HepG2 (cell line): ENCODE data around the gene IWS1. TPM values are rescaled to one million over a fixed set of nuclear protein-coding genes. Genes with fewer than 3 reads are reported as not detected.

ENCODE experiments used
- GATAD1 ChIP-seq: IDR thresholded peaks from 2 replicates; pipeline ENCODE4 v1.6.1; 2016; ENCODE audit warnings: missing genetic modification reagents, missing compliant biosample characterization
- IRF1 ChIP-seq: sonication (generic); formaldehyde crosslinking; IDR thresholded peaks from 2 replicates; pipeline ENCODE4 v1.4.0; 2020; ENCODE audit warnings: low read depth, mild to moderate bottlenecking, missing genetic modification reagents
- LCORL ChIP-seq, 2 experiments: fragments of 450-650 bp in 1 of 2; sonication (generic) in 1 of 2; formaldehyde crosslinking in 1 of 2; IDR thresholded peaks; 2 replicates each; pipeline versions ENCODE4 v1.5.0 to v1.6.1; 2017 to 2020; ENCODE audit warnings: antibody characterized with exemption in 1 of 2, missing genetic modification reagents in 1 of 2
- MBNL3 ChIP-seq: fragments of 250-450 bp; sonication (Bioruptor Pico); conservative IDR thresholded peaks from 2 replicates; pipeline ENCODE4 v1.8.0; 2022; ENCODE audit warnings: mild to moderate bottlenecking, inconsistent platforms
- NFYC ChIP-seq: IDR thresholded peaks from 2 replicates; pipeline ENCODE4 v1.6.1; 2016; ENCODE audit warnings: missing genetic modification reagents, missing compliant biosample characterization
- RCOR2 ChIP-seq: IDR thresholded peaks from 2 replicates; pipeline ENCODE4 v1.6.1; 2016; ENCODE audit warnings: missing biosample characterization, missing genetic modification reagents
- SRF ChIP-seq: IDR thresholded peaks from 2 replicates; pipeline ENCODE4 v1.6.1; 2011; ENCODE audit warnings: mild to moderate bottlenecking, low read depth, low read length, moderate library complexity
- STAG1 ChIP-seq: sonication (generic); formaldehyde crosslinking; IDR thresholded peaks from 2 replicates; pipeline ENCODE4 v1.4.0; 2020; ENCODE audit warnings: missing genetic modification reagents
- SYNCRIP ChIP-seq: fragments of 200-400 bp; formaldehyde crosslinking; IDR thresholded peaks from 2 replicates; pipeline ENCODE4 v1.6.1; 2018; ENCODE audit warnings: mild to moderate bottlenecking, low read depth, low read length; ENCODE audit not compliant: insufficient read depth
- UBTF ChIP-seq: sonication (generic); formaldehyde crosslinking; IDR thresholded peaks from 2 replicates; pipeline ENCODE4 v1.4.0; 2020; ENCODE audit warnings: mild to moderate bottlenecking, missing genetic modification reagents
- ZBTB25 ChIP-seq: IDR thresholded peaks from 2 replicates; pipeline ENCODE4 v1.6.1; 2018; ENCODE audit warnings: missing genetic modification reagents
- ZNF235 ChIP-seq: sonication (generic); formaldehyde crosslinking; IDR thresholded peaks from 2 replicates; pipeline ENCODE4 v1.8.1; 2023; ENCODE audit warnings: mild to moderate bottlenecking, missing genetic modification reagents, borderline replicate concordance
- ZNF644 ChIP-seq: IDR thresholded peaks from 2 replicates; pipeline ENCODE4 v1.6.1; 2016; ENCODE audit warnings: low read depth
- ZNF709 ChIP-seq: sonication (generic); formaldehyde crosslinking; IDR thresholded peaks from 2 replicates; pipeline ENCODE4 v1.5.0; 2020; ENCODE audit warnings: mild to moderate bottlenecking, missing genetic modification reagents
- ZNF883 ChIP-seq: sonication (generic); formaldehyde crosslinking; IDR thresholded peaks from 2 replicates; pipeline ENCODE4 v1.5.1; 2020; ENCODE audit warnings: mild to moderate bottlenecking, missing genetic modification reagents; ENCODE audit errors: not compliant biosample characterization
- polyA plus RNA-seq, 8 experiments: library from polyadenylated mRNA; depleted of rRNA in 3 of 8; stranded (reverse) in 7 of 8; unstranded in 1 of 8; fragments of >200 nt; fragmentation: Illumina TruSeq in 4 of 8; extraction: Trizol in 4 of 8; gene quantifications; 2 replicates each; pipeline versions ENCODE4 v1.2.1 to v1.2.3, GENCODE V29; 2011 to 2016; ENCODE audit warnings: low read depth in 4 of 8, missing spikeins in 1 of 8, mixed read lengths in 1 of 8; ENCODE audit not compliant: insufficient read depth in 1 of 8
- total RNA-seq, 5 experiments: library from RNA; depleted of rRNA; stranded (reverse); fragments of >200 nt; fragmentation: Illumina TruSeq; extraction: Trizol; gene quantifications; 2 replicates each; pipeline ENCODE4 v1.2.3, GENCODE V29; 2016; ENCODE audit warnings: low read depth in 1 of 5
- TF ChIP-seq, protein P1 (sequence below): sonication (generic); formaldehyde crosslinking; IDR thresholded peaks from 2 replicates; pipeline ENCODE4 v1.5.0; 2020; ENCODE audit warnings: mild to moderate bottlenecking, missing genetic modification reagents
- TF ChIP-seq, protein P2 (sequence below): IDR thresholded peaks from 2 replicates; pipeline ENCODE4 v1.4.0; 2020; ENCODE audit warnings: mild to moderate bottlenecking, missing genetic modification reagents

The IWS1 gene
- total and polyA plus RNA-seq, 2 of the 13 experiments (the other 11 are each of a cell fraction or from before 2014, with no cell fraction given): 28.9 to 62.3 TPM

DNA sequence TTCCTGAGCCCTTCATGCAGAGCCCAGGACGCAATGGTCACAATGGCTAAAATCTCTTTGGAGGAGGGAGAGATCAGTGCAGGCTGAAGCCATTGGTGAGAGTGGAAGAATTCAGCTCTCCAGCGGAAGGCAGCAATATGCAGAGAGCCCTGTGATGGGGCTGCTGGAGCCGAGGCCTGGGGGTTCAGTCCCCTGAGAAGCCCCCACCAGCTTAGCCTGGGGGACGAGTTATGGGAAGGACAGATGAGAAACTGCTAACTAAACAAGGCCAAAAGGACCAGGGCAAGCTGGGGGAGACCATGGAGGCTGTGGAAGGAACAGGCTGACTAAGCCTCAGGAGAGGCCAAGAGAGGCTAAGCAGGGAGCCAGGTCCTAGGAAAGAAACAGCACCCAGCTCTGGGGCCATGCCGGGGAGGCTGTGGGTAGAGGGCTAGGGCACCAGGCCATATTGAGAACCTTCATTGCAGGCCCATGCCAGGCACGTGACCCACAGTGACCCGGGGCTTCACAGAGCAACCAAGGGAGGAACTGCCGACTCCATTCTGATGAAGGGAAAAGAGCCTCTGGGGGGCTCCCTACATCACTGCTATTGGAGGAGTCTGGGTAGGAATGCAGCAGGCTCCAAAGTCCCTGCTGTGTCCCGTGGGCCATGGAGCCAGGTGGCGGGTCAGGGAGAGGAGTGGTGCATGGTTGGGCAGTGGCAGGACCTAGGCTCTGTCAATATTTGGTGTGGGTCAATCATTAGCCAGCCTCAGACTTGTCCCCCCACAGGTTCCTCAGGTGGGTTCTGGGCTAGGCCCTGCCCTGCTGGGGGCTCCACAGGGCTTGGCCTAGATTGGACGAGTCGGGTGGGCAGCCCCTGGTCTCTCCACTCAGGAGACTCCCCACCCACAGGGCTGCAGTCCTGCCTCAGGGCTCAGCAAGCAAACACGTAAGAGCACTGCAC, 88.2 kb downstream of the IWS1 start (continued):
- TF ChIP-seq, protein P1, sequence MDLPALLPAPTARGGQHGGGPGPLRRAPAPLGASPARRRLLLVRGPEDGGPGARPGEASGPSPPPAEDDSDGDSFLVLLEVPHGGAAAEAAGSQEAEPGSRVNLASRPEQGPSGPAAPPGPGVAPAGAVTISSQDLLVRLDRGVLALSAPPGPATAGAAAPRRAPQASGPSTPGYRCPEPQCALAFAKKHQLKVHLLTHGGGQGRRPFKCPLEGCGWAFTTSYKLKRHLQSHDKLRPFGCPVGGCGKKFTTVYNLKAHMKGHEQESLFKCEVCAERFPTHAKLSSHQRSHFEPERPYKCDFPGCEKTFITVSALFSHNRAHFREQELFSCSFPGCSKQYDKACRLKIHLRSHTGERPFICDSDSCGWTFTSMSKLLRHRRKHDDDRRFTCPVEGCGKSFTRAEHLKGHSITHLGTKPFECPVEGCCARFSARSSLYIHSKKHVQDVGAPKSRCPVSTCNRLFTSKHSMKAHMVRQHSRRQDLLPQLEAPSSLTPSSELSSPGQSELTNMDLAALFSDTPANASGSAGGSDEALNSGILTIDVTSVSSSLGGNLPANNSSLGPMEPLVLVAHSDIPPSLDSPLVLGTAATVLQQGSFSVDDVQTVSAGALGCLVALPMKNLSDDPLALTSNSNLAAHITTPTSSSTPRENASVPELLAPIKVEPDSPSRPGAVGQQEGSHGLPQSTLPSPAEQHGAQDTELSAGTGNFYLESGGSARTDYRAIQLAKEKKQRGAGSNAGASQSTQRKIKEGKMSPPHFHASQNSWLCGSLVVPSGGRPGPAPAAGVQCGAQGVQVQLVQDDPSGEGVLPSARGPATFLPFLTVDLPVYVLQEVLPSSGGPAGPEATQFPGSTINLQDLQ (CRISPR knock-in tag): no peak
- no peak for TF ChIP-seq LCORL (IDR thresholded peaks at IDR 0.05)
- TF ChIP-seq LCORL (CRISPR knock-in tag; IDR thresholded peaks at IDR 0.05): peak; percentile 99
- TF ChIP-seq, protein P2, sequence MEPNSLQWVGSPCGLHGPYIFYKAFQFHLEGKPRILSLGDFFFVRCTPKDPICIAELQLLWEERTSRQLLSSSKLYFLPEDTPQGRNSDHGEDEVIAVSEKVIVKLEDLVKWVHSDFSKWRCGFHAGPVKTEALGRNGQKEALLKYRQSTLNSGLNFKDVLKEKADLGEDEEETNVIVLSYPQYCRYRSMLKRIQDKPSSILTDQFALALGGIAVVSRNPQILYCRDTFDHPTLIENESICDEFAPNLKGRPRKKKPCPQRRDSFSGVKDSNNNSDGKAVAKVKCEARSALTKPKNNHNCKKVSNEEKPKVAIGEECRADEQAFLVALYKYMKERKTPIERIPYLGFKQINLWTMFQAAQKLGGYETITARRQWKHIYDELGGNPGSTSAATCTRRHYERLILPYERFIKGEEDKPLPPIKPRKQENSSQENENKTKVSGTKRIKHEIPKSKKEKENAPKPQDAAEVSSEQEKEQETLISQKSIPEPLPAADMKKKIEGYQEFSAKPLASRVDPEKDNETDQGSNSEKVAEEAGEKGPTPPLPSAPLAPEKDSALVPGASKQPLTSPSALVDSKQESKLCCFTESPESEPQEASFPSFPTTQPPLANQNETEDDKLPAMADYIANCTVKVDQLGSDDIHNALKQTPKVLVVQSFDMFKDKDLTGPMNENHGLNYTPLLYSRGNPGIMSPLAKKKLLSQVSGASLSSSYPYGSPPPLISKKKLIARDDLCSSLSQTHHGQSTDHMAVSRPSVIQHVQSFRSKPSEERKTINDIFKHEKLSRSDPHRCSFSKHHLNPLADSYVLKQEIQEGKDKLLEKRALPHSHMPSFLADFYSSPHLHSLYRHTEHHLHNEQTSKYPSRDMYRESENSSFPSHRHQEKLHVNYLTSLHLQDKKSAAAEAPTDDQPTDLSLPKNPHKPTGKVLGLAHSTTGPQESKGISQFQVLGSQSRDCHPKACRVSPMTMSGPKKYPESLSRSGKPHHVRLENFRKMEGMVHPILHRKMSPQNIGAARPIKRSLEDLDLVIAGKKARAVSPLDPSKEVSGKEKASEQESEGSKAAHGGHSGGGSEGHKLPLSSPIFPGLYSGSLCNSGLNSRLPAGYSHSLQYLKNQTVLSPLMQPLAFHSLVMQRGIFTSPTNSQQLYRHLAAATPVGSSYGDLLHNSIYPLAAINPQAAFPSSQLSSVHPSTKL (CRISPR knock-in tag): peak; percentile 92
- TF ChIP-seq ZNF235 (CRISPR knock-in tag): no peak
- 0 out of 2 replicates have a peak, but pooled peaks have one; percentile 7 for TF ChIP-seq IRF1 (CRISPR knock-in tag)
- TF ChIP-seq ZNF709 (CRISPR knock-in tag): peak; percentile 79; the same call in 1 of the 2 replicates
- TF ChIP-seq UBTF (CRISPR knock-in tag): peak; percentile 86
- TF ChIP-seq SYNCRIP: no peak
- peak; percentile 83 for TF ChIP-seq RCOR2 (CRISPR knock-in tag)
- peak; percentile 73 for TF ChIP-seq STAG1 (CRISPR knock-in tag)
- TF ChIP-seq NFYC (CRISPR knock-in tag): no peak
- peak; percentile 67 for TF ChIP-seq ZNF883
- no peak for TF ChIP-seq MBNL3
- peak; percentile 42; the same call in 1 of the 2 replicates for TF ChIP-seq ZBTB25 (CRISPR knock-in tag)
- TF ChIP-seq GATAD1 (CRISPR knock-in tag): peak; percentile 70
- TF ChIP-seq SRF: 0 out of 2 replicates have a peak, but pooled peaks have one; percentile 16
- peak; percentile 94 for TF ChIP-seq ZNF644
